ENCODE measurements around the gene PATL2.
"Not testable (repeated sequence)": the region's sequence is repeated elsewhere in the genome, so short reads cannot be mapped to it uniquely, and the experiment has no call there.

Gene PATL2

GRCh38 chr15:44641651-44642050 is 69.5 kb downstream of the PATL2 start:
- H3K4me3 ChIP-seq (ENCODE audit: low read depth, low read length): no peak overlapping the region
- DNase-seq (ENCODE audit: low read depth, low spot score): no peak
- in situ Hi-C loops (cut with HindIII; ENCODE audit: low sequenced_read_pairs): no loop called here
- no peak for TF ChIP-seq CTCF (IDR thresholded peaks at IDR 0.05; ENCODE audit: low read depth, low read length)

GRCh38 chr15:44636976-44637375 is 74.1 kb downstream of the PATL2 start:
- no peak for TF ChIP-seq CTCF (IDR thresholded peaks at IDR 0.05; ENCODE audit: low read depth, low read length)
- in situ Hi-C loops (cut with HindIII; ENCODE audit: low sequenced_read_pairs): no loop called here
- H3K4me3 ChIP-seq (ENCODE audit: low read depth, low read length): no peak overlapping the region
- no peak for DNase-seq (ENCODE audit: low read depth, low spot score)

GRCh38 chr15:44633603-44634002 is 77.5 kb downstream of the PATL2 start:
- in situ Hi-C loops (cut with HindIII; ENCODE audit: low sequenced_read_pairs): no loop called here
- H3K4me3 ChIP-seq (ENCODE audit: low read depth, low read length): no peak overlapping the region
- TF ChIP-seq CTCF (IDR thresholded peaks at IDR 0.05; ENCODE audit: low read depth, low read length): no peak
- DNase-seq (ENCODE audit: low read depth, low spot score): peak; percentile 3

GRCh38 chr15:44625286-44625685 is 85.8 kb downstream of the PATL2 start:
- DNase-seq (ENCODE audit: low read depth, low spot score); in situ Hi-C loops (cut with HindIII; ENCODE audit: low sequenced_read_pairs); H3K4me3 ChIP-seq (ENCODE audit: low read depth, low read length): not testable (repeated sequence)

- H3K4me3 ChIP-seq (ENCODE audit: low read depth, low read length): no peak overlapping the region
- no peak for DNase-seq (ENCODE audit: low read depth, low spot score)
- TF ChIP-seq CTCF (IDR thresholded peaks at IDR 0.05; ENCODE audit: low read depth, low read length): no peak
- in situ Hi-C loops (cut with HindIII; ENCODE audit: low sequenced_read_pairs): no loop called here
Measured at GRCh38 chr15:44623178-44623577, 87.9 kb downstream of the PATL2 start.

GRCh38 chr15:44620081-44620480 is 91.0 kb downstream of the PATL2 start:
- no peak for DNase-seq (ENCODE audit: low read depth, low spot score)
- TF ChIP-seq CTCF (IDR thresholded peaks at IDR 0.05; ENCODE audit: low read depth, low read length): no peak
- in situ Hi-C loops (cut with HindIII; ENCODE audit: low sequenced_read_pairs): no loop called here
- no peak overlapping the region for H3K4me3 ChIP-seq (ENCODE audit: low read depth, low read length)

GRCh38 chr15:44616974-44617373 is 94.1 kb downstream of the PATL2 start:
- H3K4me3 ChIP-seq (ENCODE audit: low read depth, low read length): no peak overlapping the region
- no peak for TF ChIP-seq CTCF (IDR thresholded peaks at IDR 0.05; ENCODE audit: low read depth, low read length)
- in situ Hi-C loops (cut with HindIII; ENCODE audit: low sequenced_read_pairs): no loop called here
- DNase-seq (ENCODE audit: low read depth, low spot score): no peak
